Fibroblast of mammary gland (primary cell): ENCODE data around the gene LIME1.

Source experiments
- DNase-seq: peaks from one replicate; pipeline ENCODE4 v3.0.0-alpha.2; 2010; ENCODE audit warnings: low read depth
- H3K4me3 ChIP-seq: 2 replicates; pipeline ENCODE4 v1.5.1; 2011; ENCODE audit warnings: low read depth, mild to moderate bottlenecking, low read length, moderate library complexity; ENCODE audit not compliant: control insufficient read depth
- CTCF ChIP-seq: conservative IDR thresholded peaks from 2 replicates; pipeline ENCODE4 v1.5.1; 2011; ENCODE audit warnings: low read depth, low read length, inconsistent platforms; ENCODE audit not compliant: control insufficient read depth, insufficient read depth

The LIME1 gene

GRCh38 chr20:63777614-63778013 is 41.1 kb downstream of the LIME1 start:
- no peak for TF ChIP-seq CTCF
- no peak for DNase-seq
- no peak overlapping the region for H3K4me3 ChIP-seq

GRCh38 chr20:63778034-63778752 is 41.7 kb downstream of the LIME1 start:
- TF ChIP-seq CTCF = no peak
- no peak for DNase-seq
- H3K4me3 ChIP-seq = no peak overlapping the region

- no peak overlapping the region for H3K4me3 ChIP-seq
- no peak for DNase-seq
- no peak for TF ChIP-seq CTCF
Observed at GRCh38 chr20:63778857-63779256, 42.4 kb downstream of the LIME1 start.

GRCh38 chr20:63781181-63781580 is 44.7 kb downstream of the LIME1 start:
- H3K4me3 ChIP-seq = no peak overlapping the region
- no peak for TF ChIP-seq CTCF
- no peak for DNase-seq

- DNase-seq = no peak
- TF ChIP-seq CTCF = no peak
- H3K4me3 ChIP-seq = no peak overlapping the region
Observed at GRCh38 chr20:63782051-63782471, 45.6 kb downstream of the LIME1 start.

GRCh38 chr20:63782521-63782971 is 46.1 kb downstream of the LIME1 start:
- TF ChIP-seq CTCF = no peak
- H3K4me3 ChIP-seq = no peak overlapping the region
- DNase-seq = no peak
